NCI-H2196 (cell line): Measurements from ENCODE around the gene PLA2G5.
A peak's percentile ranks its signal among the peaks of the same experiment; 100 is the strongest.
"Not testable (repeated sequence)": the region's sequence is repeated elsewhere in the genome, so short reads cannot be mapped to it uniquely, and the experiment has no call there.

Experiments used
- DNase-seq: peaks from one replicate; lab custom pipeline; 2025; ENCODE audit not compliant: unreplicated experiment; lab: John Stamatoyannopoulos, UW

The PLA2G5 gene

DNA sequence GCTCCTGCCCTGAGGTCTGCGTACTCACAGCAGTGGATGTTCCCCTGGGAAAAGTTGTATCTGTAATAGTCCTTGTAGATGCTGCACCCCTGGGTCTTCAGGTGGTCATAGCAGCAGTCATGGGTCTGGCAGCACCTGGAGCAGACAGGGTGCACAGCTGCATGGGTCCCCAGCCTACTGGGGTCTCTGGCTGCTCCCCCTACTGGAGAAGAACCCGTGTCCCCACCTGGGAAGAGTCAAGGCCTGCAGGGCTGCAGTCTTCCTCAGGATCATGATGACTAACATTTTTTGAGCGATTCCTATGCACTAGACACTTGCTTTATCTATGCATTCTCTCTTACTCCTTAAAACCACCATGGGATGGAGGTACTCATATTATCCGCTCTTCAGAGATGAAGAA is 45.5 kb downstream of the PLA2G5 start:
- no peak for DNase-seq

DNA sequence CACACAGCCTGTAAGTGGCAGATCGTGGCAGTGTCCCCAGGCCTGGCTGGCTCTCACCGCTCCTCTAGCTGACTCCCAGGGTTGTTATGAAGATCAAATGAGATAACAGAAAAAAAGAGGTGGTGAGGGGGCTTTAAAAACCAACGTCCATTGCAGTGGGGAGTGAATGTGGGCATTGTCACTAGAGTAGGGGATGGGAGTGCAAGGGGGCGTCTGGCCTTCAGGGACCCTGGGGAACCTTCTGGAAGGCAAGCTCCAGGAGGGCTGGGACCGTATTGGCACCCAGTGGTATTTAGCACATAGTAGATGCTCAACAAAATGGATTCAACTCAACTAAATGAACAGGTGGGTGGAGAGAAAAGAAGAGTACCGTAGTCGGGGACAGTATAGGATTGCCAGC is 45.9 kb downstream of the PLA2G5 start:
- DNase-seq = no peak

DNA sequence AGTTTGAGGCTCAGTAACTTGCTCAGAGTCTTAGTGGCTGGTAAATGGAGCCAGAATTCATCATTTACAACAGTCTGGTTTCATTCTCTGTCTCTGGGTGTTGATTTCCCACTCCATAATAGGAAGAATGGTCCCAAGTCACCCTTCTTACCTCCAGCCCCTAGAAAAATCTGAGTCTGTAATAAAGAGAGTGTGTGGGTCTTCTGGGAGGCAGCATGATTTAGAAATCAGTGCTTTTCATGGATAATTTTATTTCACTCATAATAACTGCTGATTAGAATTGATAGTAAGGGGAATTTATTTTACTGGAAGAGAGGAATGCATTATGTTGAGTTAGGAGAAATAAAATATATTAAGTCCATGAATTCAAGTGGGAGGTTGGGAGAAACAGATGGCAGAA is 47.2 kb downstream of the PLA2G5 start:
- DNase-seq = no peak

DNA sequence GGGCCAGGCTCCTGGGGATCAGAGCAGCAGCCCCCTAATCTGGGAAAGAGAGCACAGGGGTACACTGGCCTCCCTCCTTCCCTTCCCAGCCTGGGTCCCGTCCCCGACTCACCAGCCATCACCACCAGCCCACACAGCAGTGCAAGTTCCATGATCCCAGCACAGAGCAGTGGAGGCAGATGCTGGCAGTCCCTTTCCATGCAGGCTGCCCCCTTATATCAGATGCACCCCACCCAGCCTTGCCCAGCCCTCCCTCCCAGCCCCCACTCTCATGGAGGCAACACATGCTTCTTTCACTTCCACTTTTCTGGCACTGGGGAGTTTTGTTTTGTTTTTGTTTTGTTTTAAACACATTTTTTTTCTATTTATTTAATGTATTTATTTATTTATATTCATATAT is 49.4 kb downstream of the PLA2G5 start, which contains the start of gene PLA2G2D:
Gene PLA2G2D (minus strand): TSS at position 190 of the 400 bp plus-strand sequence. CDS start 38 bp downstream, at position 152.
- DNase-seq = no peak

DNA sequence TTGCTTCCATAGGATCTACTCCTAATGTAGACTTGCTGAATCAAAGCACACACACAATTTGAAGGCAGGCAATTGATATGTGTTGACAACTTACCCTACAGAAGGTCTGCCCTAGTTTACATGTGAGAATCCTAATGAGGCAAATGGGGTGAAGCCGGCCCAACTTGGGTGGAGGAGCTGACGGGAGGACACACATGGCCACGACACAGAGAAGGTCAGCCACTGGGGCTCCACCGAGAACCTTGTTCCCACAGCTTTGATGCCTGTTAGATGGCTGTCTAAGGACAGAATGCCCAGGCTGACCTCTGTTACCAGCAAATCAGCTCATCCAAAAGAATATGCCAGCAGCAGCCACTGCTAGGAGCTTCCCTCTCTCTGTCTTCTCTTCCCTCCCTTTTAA is 50.8 kb downstream of the PLA2G5 start:
- DNase-seq = no peak

DNA sequence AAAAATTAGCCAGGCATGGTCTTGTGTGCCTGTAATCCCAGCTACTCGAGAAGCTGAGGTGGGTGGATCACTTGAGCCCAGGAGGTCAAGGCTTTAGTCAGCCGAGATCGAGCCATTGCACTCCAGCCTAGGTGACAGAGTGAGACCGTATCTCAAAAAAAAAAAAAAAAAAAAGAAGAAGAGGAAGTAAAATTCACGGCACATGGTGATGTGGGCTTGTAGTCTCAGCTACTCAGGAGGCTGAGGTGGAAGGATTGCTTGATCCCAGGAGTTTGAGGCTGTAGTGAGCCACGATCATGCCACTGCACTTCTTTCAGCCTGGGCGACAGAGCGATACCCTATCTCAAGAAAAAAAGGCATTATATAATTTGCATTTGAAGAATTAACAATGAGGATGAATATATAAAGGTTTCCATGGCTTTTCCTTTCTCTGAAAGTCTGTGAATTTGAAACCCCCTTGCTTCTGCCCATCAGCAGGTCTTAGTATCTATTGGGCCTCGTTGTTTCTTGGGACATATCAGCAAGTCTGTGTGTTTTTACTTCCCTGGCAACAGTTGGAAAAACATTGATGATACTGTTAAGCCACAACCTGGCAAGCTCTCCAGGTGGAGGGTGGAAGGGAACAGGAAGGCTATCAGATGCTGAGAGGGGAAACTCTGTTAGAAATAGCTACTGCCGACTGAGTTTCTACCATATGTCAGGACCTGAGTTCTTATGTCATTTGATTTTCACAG is 53.9 kb downstream of the PLA2G5 start:
- peak; percentile 8 for DNase-seq

DNA sequence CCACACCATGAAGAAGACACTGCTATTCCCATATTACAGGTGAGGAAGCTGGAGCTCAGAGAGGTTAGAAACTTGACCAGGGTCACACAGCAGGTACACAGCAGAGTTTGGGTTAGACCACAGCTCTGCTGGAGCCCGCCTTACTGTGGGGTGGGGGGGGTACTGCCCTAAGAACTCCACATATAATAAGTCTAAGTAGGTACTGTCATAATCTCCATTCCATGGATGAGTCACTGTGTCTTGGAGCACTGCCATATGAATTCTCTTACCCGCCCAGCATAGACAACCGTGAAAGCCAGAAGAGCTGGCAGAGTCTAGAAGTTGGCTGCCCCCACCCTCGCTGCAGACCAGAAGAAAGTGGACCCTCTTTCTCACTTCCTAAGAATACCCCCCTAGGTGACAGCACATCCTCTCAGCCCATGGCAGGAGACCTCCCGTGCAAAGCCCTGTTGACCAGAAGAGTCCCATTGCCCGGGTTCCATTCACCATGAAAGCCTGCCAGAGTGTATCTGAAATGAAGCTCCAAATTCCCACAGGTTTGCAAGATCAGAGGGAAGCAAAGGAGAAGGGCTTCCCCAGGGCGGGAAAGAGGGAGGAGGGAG is 54.6 kb downstream of the PLA2G5 start:
- DNase-seq = peak; percentile 45

DNA sequence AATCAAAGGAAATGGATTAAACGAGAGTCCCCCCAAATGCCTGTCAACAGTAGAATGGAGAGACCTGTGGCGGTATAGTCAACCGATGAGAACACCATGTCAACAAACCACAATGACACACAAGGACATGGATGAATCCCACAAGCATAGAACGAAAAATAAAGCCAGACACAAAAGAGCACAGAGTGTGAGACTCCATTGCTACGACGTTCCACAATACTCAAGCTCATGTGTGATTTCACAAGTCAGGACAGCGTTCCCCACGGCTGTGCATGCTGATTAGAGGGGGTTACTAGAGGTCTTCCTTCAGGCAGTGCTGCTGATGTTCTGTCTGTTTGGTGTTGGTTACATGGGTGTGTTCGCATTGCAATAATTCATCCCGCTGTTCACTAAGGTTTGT is 55.1 kb downstream of the PLA2G5 start:
- no peak for DNase-seq

DNA sequence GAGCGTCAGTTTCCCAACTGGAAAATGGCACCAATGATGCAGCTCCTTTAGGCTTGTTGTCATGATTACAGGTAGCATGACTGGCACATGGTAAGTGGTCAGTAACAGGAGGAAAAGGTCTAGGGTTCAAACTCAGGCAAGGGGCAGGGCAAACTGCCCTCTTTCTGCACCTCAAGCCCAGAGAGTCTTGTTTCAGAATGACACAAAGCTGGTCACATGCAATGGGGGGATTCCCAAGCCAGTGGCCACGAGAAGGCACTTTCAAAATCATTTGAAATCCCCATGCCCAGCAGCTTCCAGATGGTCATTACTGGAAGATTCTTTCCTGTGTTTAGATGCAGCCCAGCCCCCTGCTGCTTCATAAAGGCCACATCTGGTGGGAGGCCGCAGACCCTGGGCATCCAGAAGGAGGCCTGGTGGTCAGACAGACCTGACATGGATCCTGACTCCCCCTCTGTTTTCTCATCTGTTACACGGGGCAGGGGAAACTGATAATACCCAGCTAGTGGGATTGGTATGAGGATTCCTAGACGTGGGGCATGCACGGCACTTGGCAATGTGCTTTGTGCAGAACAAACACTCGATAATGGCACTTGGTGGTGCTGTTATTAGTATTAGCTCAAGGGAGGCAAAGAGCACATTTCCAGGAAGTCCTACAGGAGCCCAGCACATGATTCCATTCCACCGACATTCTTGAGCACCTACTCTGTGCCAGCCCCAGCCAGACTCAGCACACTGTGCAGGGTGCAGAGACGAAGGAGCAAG is 56.2 kb downstream of the PLA2G5 start:
- no peak for DNase-seq

DNA sequence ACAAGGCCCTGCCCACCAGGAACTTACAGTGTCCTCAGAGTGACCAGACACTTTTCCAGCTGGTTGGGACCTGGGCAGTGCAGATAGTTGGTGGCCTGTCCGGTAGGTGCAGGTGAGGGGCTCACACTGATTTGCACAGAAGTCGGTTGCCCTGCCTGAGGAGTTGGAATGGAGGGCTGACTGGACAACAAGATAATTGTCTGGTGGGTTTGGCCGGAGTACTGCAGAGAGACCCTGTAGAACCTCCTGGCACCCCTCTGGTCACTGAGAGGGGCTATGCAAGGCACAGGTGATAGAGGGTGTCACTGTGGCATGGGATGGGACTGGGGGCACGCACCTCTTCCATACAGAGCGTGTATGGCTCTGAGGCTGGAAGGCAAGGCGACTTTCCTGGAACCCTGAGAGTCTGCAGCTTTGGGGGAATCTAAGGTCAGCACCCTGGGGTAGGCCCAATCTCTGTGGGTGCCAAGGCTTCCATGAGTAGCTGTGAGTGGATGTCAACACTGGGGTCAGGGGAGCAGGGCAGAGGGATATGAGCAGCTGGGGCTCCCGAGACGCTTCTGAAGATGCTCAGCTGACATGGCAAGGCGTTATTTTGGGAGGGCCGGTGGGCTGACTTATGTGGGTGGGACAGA is 56.9 kb downstream of the PLA2G5 start:
- DNase-seq = no peak

DNA sequence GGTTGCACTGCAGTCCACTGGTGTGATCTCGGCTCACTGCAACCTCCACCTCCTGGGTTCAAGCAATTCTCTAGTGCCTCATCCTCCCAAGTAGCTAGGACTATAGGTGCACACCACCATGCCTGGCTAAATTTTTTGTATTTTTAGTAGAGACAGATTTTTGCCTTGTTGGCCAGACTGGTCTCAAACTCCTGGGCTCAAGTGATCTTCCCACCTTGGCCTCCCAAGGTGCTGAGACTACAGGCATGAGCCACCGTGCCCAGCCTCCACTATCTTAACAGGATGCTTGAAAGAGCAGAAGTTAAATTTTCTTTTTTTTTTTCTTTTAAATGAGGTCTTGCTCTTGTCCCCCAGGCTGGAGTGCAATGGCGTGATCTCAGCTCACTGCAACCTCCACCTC is 60.5 kb downstream of the PLA2G5 start:
- not testable (repeated sequence) for DNase-seq

DNA sequence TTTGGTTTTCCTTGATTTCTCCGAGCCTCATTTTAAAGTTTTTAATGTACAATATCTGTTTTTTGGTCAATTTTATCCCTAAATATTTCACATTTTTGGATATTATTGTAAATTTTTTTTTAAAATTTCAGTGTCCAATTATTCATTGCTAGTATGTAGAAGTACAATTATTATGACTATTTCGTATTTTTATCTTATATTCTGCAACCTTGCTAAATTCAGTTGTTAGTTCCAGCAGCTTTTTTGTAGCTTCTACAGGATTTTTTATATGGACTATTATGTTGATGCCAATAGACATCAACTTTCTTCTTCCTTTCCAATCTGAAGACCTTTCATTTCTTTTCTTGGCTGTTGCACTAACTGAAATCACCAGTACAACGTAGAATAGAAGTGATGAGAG is 65.0 kb downstream of the PLA2G5 start:
- DNase-seq = no peak

DNA sequence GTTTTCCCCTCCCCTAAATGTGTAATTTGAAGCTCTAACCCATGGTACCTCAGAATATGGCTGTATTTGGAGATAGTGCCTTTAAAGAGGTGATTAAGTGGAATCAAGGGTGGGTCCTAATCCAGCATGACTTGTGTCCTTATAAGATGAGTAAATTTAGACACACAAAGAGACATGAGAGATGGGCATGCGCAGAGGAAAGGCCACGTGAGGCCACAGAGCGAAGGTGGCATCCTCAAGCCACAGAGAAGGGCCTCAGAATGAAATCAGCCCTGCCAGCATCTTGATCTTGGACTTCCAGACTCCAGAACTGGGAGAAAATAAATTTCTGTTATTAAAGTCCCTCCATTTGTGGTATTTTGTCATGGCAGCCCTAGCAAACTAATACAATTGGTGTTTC is 66.3 kb downstream of the PLA2G5 start:
- no peak for DNase-seq

DNA sequence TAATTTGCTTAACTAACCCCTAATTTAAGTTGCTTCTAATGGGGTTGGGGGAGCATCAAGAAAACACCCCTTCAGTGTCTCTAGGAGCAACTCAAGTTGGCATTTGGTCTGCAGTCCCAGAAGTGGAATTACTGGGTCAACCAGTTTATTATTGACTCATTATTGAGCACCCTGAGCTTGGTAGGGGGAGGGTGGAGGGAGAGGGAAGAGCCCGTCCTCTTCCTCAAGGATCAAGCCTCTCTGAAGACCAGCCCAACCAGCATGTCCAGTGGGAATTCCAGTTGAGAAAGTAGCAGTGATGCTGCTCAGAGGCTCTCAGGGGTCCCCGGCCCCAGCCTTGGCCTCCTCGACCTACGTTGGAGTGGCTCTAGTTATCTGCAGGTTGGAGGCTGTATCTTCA is 67.1 kb downstream of the PLA2G5 start:
- no peak for DNase-seq

DNA sequence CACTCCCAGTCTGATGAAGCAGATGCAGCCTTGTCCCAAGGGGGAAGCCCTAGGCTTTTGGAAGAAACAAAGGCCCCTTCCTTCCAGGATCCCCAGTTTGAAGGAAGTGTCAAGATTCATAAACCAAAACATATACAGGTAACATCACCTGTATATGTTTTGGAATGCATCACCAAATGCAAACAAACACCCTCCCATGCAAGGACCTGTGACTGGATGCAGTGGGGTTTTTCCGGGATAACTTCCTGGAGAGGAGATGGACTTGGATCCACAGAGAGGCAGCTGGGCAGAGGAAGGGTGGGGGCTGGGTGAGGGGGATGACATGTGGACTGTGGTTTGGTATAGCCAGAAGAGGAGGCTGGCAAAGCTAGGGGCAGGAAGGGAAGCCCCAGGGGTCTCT is 67.6 kb downstream of the PLA2G5 start:
- DNase-seq = no peak

DNA sequence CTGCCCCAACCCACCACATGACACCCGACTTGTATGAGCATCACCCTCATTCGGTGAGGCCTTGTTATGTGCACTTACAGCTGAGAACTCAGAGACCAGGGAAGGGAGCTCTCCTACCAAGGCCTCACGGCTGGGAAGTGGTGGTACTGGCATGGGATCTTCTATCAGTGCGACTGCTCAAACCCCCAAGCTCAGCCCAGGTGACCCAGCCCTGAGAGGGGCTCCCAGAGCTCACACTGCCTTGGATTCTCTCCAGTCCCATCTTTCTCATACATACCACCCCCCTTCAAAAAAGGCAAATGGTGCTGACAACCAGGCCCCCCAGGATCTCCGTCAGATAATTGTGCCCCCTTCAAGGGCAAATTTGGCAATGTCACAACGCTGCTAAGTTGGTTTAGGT is 68.4 kb downstream of the PLA2G5 start:
- DNase-seq = no peak

DNA sequence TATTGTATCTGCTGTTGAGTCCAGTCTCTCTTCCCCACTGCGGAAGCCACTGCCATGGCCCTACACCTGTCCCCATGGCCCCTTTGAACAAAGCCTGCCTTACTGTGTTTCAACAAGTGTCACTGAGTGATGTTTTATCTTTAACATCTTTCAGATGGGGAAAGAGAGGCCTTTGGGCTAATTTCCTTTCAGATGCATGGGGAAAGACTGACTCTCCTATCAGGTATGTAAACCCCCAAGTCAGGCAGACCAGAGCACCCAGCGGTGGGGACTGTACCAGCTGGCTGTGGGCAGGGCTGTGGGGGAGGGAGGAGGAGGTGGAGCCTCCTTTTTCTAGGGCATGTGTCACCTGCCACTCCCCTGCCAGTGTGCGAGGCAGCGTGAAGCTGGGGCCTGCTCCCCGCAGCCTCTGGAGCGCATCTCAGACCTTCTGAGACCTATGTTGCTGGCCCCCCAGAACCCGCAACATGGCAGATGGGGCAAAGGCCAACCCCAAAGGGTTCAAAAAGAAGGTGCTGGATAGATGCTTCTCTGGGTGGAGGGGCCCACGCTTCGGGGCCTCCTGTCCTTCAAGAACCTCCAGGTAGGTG is 69.1 kb downstream of the PLA2G5 start, which contains the start of gene PLA2G2F:
Gene PLA2G2F (plus strand): TSS at position 363 of the 590 bp plus-strand sequence. CDS start 105 bp downstream, at position 468.
- no peak for DNase-seq

DNA sequence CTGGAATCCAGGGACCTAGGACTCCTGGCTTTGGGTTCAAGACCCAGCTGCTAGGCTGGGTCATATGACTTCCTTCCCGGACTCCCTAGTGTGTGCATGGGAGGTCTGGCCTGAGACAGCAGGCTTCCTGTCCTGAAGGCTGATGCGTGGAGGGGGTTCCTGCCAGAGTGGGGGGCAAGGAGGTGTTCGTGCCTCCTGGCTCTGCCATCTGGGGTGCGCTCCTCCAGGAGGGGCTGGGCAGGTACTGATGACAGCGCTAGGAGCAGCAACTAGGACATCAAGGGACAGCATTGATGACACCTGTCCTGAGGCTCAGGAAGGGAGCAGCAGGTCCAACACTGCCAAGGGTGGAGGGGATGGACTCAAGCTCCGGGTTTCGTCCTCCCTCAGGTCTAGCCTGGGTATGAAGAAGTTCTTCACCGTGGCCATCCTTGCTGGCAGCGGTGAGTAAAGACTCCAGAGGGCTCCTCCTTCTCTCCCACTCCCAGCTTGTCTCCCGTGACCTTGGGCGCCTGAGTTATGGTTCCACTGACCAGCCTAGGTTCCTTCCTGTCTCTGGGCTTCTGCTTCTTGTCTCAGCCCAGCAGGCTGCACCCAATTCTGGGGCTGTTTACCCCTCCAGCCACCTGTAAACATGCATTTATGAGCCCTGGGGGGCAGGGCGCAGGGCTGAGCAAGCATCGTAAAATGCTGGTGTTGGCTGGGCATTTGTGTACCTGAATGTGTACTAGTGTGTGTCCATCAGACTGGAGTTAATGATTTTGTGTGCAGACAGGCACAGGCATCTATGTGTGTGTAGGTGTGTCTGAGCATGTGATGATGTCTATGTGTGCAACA is 70.0 kb downstream of the PLA2G5 start:
- DNase-seq = no peak

DNA sequence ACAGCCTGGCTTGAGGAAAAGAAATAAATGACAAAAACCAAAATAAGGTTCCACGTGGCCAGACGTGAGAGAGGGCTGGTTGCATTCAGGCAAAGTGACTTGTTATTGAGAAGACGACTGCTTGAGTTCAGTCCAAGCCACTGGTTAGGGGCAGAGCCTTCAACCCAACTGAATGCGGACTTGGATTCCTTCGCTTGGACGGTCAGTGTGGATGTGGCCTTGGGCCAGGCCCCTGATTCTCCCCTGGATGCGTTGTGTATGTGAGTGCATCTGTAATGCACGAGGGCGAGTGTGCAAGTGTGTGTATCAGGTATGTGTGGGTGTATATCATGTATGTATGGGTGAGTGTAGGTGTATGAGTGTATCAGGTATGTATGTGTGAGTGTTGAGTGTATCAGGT is 71.0 kb downstream of the PLA2G5 start:
- DNase-seq = no peak

DNA sequence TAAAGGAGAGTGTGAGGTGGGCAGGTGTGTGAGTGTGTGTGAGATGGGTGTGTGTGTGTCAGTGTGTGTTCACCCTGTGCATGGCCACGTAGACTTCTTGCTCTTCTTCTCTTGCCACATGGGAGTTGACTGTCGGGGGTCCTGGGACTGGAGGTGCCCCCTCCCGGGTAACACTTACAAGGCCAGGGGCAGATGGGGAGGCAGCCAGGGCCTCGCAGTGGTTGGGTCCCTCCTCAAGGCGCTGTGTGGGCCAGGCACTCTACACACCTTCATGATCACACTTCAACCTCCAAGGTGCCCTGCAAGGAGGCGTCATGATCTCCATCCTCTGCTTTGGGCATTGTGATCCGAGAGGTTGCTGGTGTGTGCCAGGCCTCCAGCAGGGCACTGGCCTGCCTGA is 71.5 kb downstream of the PLA2G5 start:
- DNase-seq = no peak
